Sigmoid colon (tissue), 7 donors: ENCODE data around the gene OR52A5. TPM values are rescaled to one million over a fixed set of nuclear protein-coding genes. Genes with fewer than 3 reads are reported as not detected.

ENCODE experiments used
- DNase-seq: peaks from one replicate; pipeline ENCODE4 v3.0.0-alpha.2; 2019
- H3K27ac ChIP-seq, 4 donors: fragments of 200-600 bp; sonication (generic); one replicate each; pipeline ENCODE4 v1.5.1; 2016 to 2019; ENCODE audit warnings: mild to moderate bottlenecking in 1 of 4
- H3K27me3 ChIP-seq, 3 donors: fragments of 200-600 bp; sonication (generic); one replicate each; pipeline ENCODE4 v1.5.1; 2019; ENCODE audit warnings: mild to moderate bottlenecking in 1 of 3
- H3K36me3 ChIP-seq, 4 donors: fragments of 200-600 bp; sonication (generic); one replicate each; pipeline ENCODE4 v1.5.1; 2016 to 2019
- H3K4me1 ChIP-seq, 4 donors: fragments of 200-600 bp; sonication (generic); one replicate each; pipeline ENCODE4 v1.5.1; 2017 to 2019
- H3K4me3 ChIP-seq, 4 donors: fragments of 200-600 bp; sonication (generic); one replicate each; pipeline ENCODE4 v1.5.1; 2017 to 2019; ENCODE audit warnings: mild to moderate bottlenecking in 2 of 4, moderate library complexity in 1 of 4
- H3K9me3 ChIP-seq, 4 donors: fragments of 200-600 bp in 3 of 4; sonication (generic) in 3 of 4; one replicate each; pipeline versions ENCODE4 v1.5.1 to v1.6.1; 2013 to 2019
- EP300 ChIP-seq, 4 donors: sonication (generic); formaldehyde crosslinking; IDR thresholded peaks; one replicate each; pipeline ENCODE4 v1.6.1; 2017; ENCODE audit warnings: antibody characterized with exemption in 4 of 4
- POLR2A ChIP-seq, 2 donors: fragments of 450-650 bp; IDR thresholded peaks; one replicate each; pipeline ENCODE4 v1.6.1; 2016; ENCODE audit warnings: antibody characterized with exemption in 2 of 2, mild to moderate bottlenecking in 2 of 2, moderate library complexity in 2 of 2
- POLR2AphosphoS5 ChIP-seq, 4 donors: sonication (generic); formaldehyde crosslinking; IDR thresholded peaks; one replicate each; pipeline ENCODE4 v1.6.1; 2017; ENCODE audit warnings: antibody characterized with exemption in 4 of 4
- WGBS, 2 donors: extraction: QIAGEN DNeasy Blood & Tissue Kit; methylation state at CpG; one replicate each; pipeline ENCODE4 v1.1.7; 2013; 5-methylcytosine and 5-hydroxymethylcytosine counted together
- intact Hi-C: fragments of 100-400 bp; cut with DNase I; formaldehyde crosslinking; loops from one replicate; pipeline ENCODE4 v1.15.1; 2023
- polyA plus RNA-seq, 3 donors: library from polyadenylated mRNA; stranded (reverse); fragments of 200-250 nt; gene quantifications; one replicate each; pipeline ENCODE4 v1.2.3, GENCODE V29; 2013
- total RNA-seq, 4 donors: library from RNA; depleted of rRNA; stranded (reverse); fragments of >200 nt; gene quantifications; one replicate each; pipeline ENCODE4 v1.1.0, GENCODE V29; 2016
- TF ChIP-seq, protein P1 (sequence below), 4 experiments: fragments of 450-650 bp in 3 of 4; fragments of 200-600 bp in 1 of 4; IDR thresholded peaks; one replicate each; pipeline ENCODE4 v1.5.1; 2016 to 2019; ENCODE audit warnings: antibody characterized with exemption in 4 of 4, mild to moderate bottlenecking in 3 of 4, moderate library complexity in 2 of 4
- donor health status: healthy with polysubstance abuse.
- donor health status: Bipolar disorder and iron deficiency.
- donor health status: healthy.

Gene OR52A5
- total and polyA plus RNA-seq, 7 donors: not detected

DNA sequence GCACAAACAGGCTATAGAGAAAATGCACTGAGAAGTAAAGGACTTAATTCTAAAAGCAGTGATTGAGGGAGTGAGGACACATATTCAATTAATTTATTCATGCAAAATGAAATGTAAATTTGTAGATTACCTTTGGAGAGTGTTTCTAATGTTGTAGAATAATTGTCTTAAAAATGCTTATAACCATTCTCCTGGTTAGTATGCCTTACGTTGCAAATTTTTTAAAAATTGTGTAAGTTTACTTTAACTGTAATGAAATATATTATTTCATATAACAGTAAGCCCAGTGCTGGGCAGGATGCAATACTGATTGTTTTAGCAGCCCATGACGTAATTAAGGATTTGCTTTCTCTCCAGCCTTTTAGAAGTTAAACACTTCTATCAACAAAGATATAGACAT, 42.1 kb downstream of the OR52A5 start:
- no peaks in the 10 kb centered on the region for H3K4me1 ChIP-seq
- no peak overlapping the region for H3K27ac ChIP-seq
- TF ChIP-seq, protein P1, sequence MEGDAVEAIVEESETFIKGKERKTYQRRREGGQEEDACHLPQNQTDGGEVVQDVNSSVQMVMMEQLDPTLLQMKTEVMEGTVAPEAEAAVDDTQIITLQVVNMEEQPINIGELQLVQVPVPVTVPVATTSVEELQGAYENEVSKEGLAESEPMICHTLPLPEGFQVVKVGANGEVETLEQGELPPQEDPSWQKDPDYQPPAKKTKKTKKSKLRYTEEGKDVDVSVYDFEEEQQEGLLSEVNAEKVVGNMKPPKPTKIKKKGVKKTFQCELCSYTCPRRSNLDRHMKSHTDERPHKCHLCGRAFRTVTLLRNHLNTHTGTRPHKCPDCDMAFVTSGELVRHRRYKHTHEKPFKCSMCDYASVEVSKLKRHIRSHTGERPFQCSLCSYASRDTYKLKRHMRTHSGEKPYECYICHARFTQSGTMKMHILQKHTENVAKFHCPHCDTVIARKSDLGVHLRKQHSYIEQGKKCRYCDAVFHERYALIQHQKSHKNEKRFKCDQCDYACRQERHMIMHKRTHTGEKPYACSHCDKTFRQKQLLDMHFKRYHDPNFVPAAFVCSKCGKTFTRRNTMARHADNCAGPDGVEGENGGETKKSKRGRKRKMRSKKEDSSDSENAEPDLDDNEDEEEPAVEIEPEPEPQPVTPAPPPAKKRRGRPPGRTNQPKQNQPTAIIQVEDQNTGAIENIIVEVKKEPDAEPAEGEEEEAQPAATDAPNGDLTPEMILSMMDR (IDR thresholded peaks at IDR 0.05): no peak
- TF ChIP-seq EP300 (IDR thresholded peaks at IDR 0.05) (no peak), POLR2A (IDR thresholded peaks at IDR 0.05) (no peak), POLR2AphosphoS5 (IDR thresholded peaks at IDR 0.05) (no peak)
- intact Hi-C loops: no loop called here
- no peaks in the 10 kb centered on the region for H3K9me3 ChIP-seq
- H3K27me3 ChIP-seq: no peaks in the 10 kb centered on the region
- H3K36me3 ChIP-seq: no peaks in the 10 kb centered on the region
- no peak for DNase-seq
- 82 to 85% methylated on average over 2 of the region's 2 CpGs for WGBS, 2 donors
- no peak overlapping the region for H3K4me3 ChIP-seq

- 84% methylated on average over 8 of the region's 8 CpGs for WGBS, 2 donors
- TF ChIP-seq EP300 (IDR thresholded peaks at IDR 0.05): no peak
- TF ChIP-seq POLR2AphosphoS5 (IDR thresholded peaks at IDR 0.05): no peak
- TF ChIP-seq POLR2A (IDR thresholded peaks at IDR 0.05): no peak
- TF ChIP-seq, protein P1 (IDR thresholded peaks at IDR 0.05): no peak
- intact Hi-C loops: no loop called here
- no peak for DNase-seq
- Histone ChIP-seq H3K4me1 (no peaks in the 10 kb centered on the region), H3K36me3 (no peaks in the 10 kb centered on the region), H3K27me3 (no peaks in the 10 kb centered on the region), H3K4me3 (no peak overlapping the region), H3K27ac (no peak overlapping the region), H3K9me3 (no peaks in the 10 kb centered on the region)
These were observed 45.2 kb downstream of the OR52A5 start for GRCh38 chr11:5092821-5093585.

GRCh38 chr11:5090668-5091067, 47.5 kb downstream of the OR52A5 start:
- Histone ChIP-seq H3K4me3 (no peak overlapping the region), H3K27ac (no peak overlapping the region), H3K27me3 (no peaks in the 10 kb centered on the region), H3K4me1 (no peaks in the 10 kb centered on the region), H3K36me3 (no peaks in the 10 kb centered on the region), H3K9me3 (no peaks in the 10 kb centered on the region)
- TF ChIP-seq POLR2A (IDR thresholded peaks at IDR 0.05): no peak
- no peak for TF ChIP-seq POLR2AphosphoS5 (IDR thresholded peaks at IDR 0.05)
- TF ChIP-seq, protein P1 (IDR thresholded peaks at IDR 0.05): no peak
- no peak for TF ChIP-seq EP300 (IDR thresholded peaks at IDR 0.05)
- WGBS, 2 donors: 27 to 72% methylated on average over 1 of the region's 1 CpG
- no peak for DNase-seq
- intact Hi-C loops: no loop called here

- no peaks in the 10 kb centered on the region for H3K4me1 ChIP-seq
- intact Hi-C loops: no loop called here
- H3K4me3 ChIP-seq: no peak overlapping the region
- H3K27me3 ChIP-seq: no peaks in the 10 kb centered on the region
- H3K36me3 ChIP-seq: no peaks in the 10 kb centered on the region
- DNase-seq: no peak
- H3K9me3 ChIP-seq: no peaks in the 10 kb centered on the region
- H3K27ac ChIP-seq: no peak overlapping the region
- TF ChIP-seq POLR2A (IDR thresholded peaks at IDR 0.05): no peak
- TF ChIP-seq POLR2AphosphoS5 (IDR thresholded peaks at IDR 0.05): no peak
- TF ChIP-seq EP300 (IDR thresholded peaks at IDR 0.05): no peak
- TF ChIP-seq, protein P1 (IDR thresholded peaks at IDR 0.05): no peak
These were observed 49.6 kb downstream of the OR52A5 start for GRCh38 chr11:5088556-5088955.

GRCh38 chr11:5083602-5084001, 54.6 kb downstream of the OR52A5 start:
- H3K36me3 ChIP-seq: no peaks in the 10 kb centered on the region
- no peaks in the 10 kb centered on the region for H3K9me3 ChIP-seq
- no peak overlapping the region for H3K4me3 ChIP-seq
- no peak for DNase-seq
- no peaks in the 10 kb centered on the region for H3K4me1 ChIP-seq
- intact Hi-C loops: no loop called here
- no peaks in the 10 kb centered on the region for H3K27me3 ChIP-seq
- TF ChIP-seq POLR2A (IDR thresholded peaks at IDR 0.05) (no peak), EP300 (IDR thresholded peaks at IDR 0.05) (no peak), POLR2AphosphoS5 (IDR thresholded peaks at IDR 0.05) (no peak)
- TF ChIP-seq, protein P1 (IDR thresholded peaks at IDR 0.05): no peak
- no peak overlapping the region for H3K27ac ChIP-seq
